Calu3 (cell line): Measurements from ENCODE around the gene FAR2. TPM values are rescaled to one million over a fixed set of nuclear protein-coding genes. Genes with fewer than 3 reads are reported as not detected.

Source experiments
- BruUV-seq: library from RNA; stranded (reverse); fragments of 400-500 nt; replicated peaks from 2 replicates; lab custom pipeline; 2021; lab: Mats Ljungman, UMichigan
- CTCF ChIA-PET: fragments of 300-600 bp; sonication (Branson Sonifier 250); formaldehyde crosslinking; loops from one replicate; lab custom pipeline; 2022; ENCODE audit warnings: antibody characterized with exemption; lab: Charles Lee
- DNase-seq: peaks from one replicate; pipeline ENCODE4 v3.0.0; 2022
- H3K27ac Mint-ChIP-seq: one replicate; pipeline ENCODE4 v1.8.0; 2022; ENCODE audit warnings: mixed read lengths; ENCODE audit not compliant: unreplicated experiment
- H3K27me3 Mint-ChIP-seq: one replicate; pipeline ENCODE4 v1.8.0; 2022; ENCODE audit warnings: mixed read lengths; ENCODE audit not compliant: unreplicated experiment
- H3K36me3 Mint-ChIP-seq: one replicate; pipeline ENCODE4 v1.8.0; 2022; ENCODE audit warnings: mild to moderate bottlenecking, moderate library complexity, mixed read lengths; ENCODE audit not compliant: insufficient read depth, unreplicated experiment
- H3K4me1 Mint-ChIP-seq: one replicate; pipeline ENCODE4 v1.8.0; 2022; ENCODE audit warnings: mild to moderate bottlenecking, low read depth, mixed read lengths; ENCODE audit not compliant: unreplicated experiment
- H3K4me3 Mint-ChIP-seq: one replicate; pipeline ENCODE4 v1.8.0; 2022; ENCODE audit warnings: mild to moderate bottlenecking, low read depth, moderate library complexity, mixed read lengths; ENCODE audit not compliant: unreplicated experiment
- H3K9me3 Mint-ChIP-seq: one replicate; pipeline ENCODE4 v1.8.0; 2022; ENCODE audit warnings: low read depth, mixed read lengths; ENCODE audit not compliant: unreplicated experiment
- intact Hi-C: fragments of 100-400 bp; cut with micrococcal nuclease; formaldehyde crosslinking; loops from one replicate; pipeline ENCODE4 v1.10.0; 2022; ENCODE audit not compliant: unreplicated experiment
- total RNA-seq: library from RNA; stranded (reverse); gene quantifications from 2 replicates; pipeline ENCODE4 v1.2.3, GENCODE V29; 2022
- TF ChIP-seq, protein P1 (sequence below): fragments of 200-600 bp; IDR thresholded peaks from one replicate; pipeline ENCODE4 v1.8.0; 2022; ENCODE audit warnings: antibody characterized with exemption; ENCODE audit not compliant: unreplicated experiment

The FAR2 gene
- total RNA-seq, 1 experiment from 2014 or later, result 24.0 TPM

DNA sequence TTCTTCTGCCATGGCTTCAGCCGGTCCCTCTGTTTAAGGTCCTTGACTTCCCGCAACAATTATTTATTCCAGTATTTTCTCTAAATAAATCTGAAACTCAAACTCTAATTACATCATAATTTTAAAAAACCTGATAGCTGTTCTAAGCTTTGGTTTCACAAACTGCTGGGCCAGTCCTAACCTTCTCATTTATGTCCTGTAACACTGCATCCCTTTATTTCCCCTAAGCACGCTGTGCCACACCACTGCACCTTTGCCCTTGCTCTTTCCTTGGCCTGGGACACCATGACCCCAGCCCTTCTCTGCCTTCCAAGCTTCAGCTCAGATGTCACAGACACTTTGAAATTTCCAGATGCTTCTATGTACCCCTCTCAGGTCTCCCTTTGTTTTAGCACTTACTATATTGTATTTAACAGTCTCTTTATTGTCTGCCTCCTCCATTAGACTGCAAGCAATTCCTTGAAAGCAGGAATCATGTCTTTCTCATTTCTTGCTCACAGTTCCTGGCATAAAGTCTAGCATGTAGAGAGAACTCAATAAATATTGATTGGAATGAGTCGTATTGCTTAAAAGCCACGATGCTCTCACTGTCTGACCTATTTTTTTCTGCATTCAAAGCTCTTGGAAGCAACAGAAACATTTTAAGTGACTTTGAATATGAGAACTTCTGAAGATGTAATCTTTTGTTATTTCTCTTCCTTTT, 120.8 kb downstream of the FAR2 start:
- TF ChIP-seq, protein P1, sequence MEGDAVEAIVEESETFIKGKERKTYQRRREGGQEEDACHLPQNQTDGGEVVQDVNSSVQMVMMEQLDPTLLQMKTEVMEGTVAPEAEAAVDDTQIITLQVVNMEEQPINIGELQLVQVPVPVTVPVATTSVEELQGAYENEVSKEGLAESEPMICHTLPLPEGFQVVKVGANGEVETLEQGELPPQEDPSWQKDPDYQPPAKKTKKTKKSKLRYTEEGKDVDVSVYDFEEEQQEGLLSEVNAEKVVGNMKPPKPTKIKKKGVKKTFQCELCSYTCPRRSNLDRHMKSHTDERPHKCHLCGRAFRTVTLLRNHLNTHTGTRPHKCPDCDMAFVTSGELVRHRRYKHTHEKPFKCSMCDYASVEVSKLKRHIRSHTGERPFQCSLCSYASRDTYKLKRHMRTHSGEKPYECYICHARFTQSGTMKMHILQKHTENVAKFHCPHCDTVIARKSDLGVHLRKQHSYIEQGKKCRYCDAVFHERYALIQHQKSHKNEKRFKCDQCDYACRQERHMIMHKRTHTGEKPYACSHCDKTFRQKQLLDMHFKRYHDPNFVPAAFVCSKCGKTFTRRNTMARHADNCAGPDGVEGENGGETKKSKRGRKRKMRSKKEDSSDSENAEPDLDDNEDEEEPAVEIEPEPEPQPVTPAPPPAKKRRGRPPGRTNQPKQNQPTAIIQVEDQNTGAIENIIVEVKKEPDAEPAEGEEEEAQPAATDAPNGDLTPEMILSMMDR, result no peak
- H3K4me1 Mint-ChIP-seq, result peaks cover 8% of the 10 kb centered on the region
- H3K27me3 Mint-ChIP-seq, result no peaks in the 10 kb centered on the region
- CTCF ChIA-PET, result no interaction called here
- intact Hi-C loops, result no loop called here
- H3K36me3 Mint-ChIP-seq, result no peaks in the 10 kb centered on the region
- no peak for DNase-seq
- H3K27ac Mint-ChIP-seq, result no peak overlapping the region
- no TSS peak for BruUV-seq
- H3K9me3 Mint-ChIP-seq, result no peaks in the 10 kb centered on the region
- no peak overlapping the region for H3K4me3 Mint-ChIP-seq

DNA sequence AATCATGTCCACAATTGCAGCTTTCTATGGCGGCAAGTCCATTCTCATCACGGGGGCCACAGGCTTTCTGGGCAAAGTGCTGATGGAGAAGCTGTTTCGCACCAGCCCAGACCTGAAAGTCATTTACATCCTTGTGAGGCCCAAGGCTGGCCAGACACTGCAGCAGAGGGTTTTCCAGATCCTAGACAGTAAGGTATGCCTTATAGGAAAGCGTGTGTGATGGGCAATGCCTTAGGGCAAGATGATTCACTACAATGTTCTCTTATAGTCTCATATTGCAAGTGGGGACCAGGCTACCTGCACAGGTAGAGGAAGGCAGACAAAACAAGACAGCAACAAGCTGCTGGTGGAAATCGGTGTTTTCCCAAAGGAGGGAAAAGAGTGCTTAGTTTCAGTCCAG, 121.4 kb downstream of the FAR2 start:
- intact Hi-C loops, result no loop called here
- H3K4me1 Mint-ChIP-seq, result peaks cover 8% of the 10 kb centered on the region
- TF ChIP-seq, protein P1, result no peak
- no peaks in the 10 kb centered on the region for H3K27me3 Mint-ChIP-seq
- no peaks in the 10 kb centered on the region for H3K36me3 Mint-ChIP-seq
- CTCF ChIA-PET, result no interaction called here
- BruUV-seq, result no TSS peak
- DNase-seq, result no peak
- no peaks in the 10 kb centered on the region for H3K9me3 Mint-ChIP-seq
- no peak overlapping the region for H3K4me3 Mint-ChIP-seq
- no peak overlapping the region for H3K27ac Mint-ChIP-seq

- Mint-ChIP-seq H3K27me3 (no peaks in the 10 kb centered on the region), H3K4me1 (peaks cover 8% of the 10 kb centered on the region), H3K4me3 (no peak overlapping the region), H3K9me3 (no peaks in the 10 kb centered on the region), H3K36me3 (no peaks in the 10 kb centered on the region), H3K27ac (no peak overlapping the region)
- intact Hi-C loops, result no loop called here
- CTCF ChIA-PET, result no interaction called here
- TF ChIP-seq, protein P1, result no peak
- BruUV-seq, result no TSS peak
- DNase-seq, result no peak
These were observed 124.2 kb downstream of the FAR2 start for GRCh38 chr12:29273178-29273843.

DNA sequence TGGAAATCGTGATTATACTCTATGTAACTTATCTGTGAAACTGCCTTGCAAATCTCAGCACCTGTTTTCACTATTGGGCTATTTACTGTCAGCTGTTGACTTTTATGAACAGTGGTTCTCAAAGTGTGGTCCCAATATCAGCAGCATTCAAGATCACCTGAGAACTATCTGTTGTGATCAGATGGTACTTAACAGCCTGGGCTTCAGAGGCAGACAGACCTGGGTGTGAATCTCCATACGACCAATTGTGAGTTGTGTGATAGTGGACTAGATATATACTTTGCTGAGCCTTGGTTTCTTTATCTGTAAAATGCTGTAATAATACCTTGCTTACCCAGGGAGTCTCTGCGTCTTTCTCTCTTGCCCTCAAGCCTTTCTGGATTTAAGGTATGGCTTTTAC, 126.8 kb downstream of the FAR2 start:
- no peak for DNase-seq
- no peak overlapping the region for H3K4me3 Mint-ChIP-seq
- no TSS peak for BruUV-seq
- H3K27ac Mint-ChIP-seq, result no peak overlapping the region
- no peaks in the 10 kb centered on the region for H3K36me3 Mint-ChIP-seq
- no peaks in the 10 kb centered on the region for H3K27me3 Mint-ChIP-seq
- no peaks in the 10 kb centered on the region for H3K9me3 Mint-ChIP-seq
- intact Hi-C loops, result loop anchor here (5.0 kb wide), 1 partner anchor 34 kb away; no protein-coding TSS in a partner anchor
- TF ChIP-seq, protein P1, result no peak
- CTCF ChIA-PET, result no interaction called here
- no peaks in the 10 kb centered on the region for H3K4me1 Mint-ChIP-seq
